HG02943 (cell line): ENCODE data around the gene KRT28.
"Not testable (repeated sequence)": the region's sequence is repeated elsewhere in the genome, so short reads cannot be mapped to it uniquely, and the experiment has no call there.

Source experiments
- ATAC-seq: cut with Tn5 transposase; IDR thresholded peaks from one replicate; pipeline ENCODE4 v1.9.1; 2021; ENCODE audit warnings: mild to moderate bottlenecking, low read depth, moderate library complexity; ENCODE audit not compliant: unreplicated experiment

KRT28 gene

DNA sequence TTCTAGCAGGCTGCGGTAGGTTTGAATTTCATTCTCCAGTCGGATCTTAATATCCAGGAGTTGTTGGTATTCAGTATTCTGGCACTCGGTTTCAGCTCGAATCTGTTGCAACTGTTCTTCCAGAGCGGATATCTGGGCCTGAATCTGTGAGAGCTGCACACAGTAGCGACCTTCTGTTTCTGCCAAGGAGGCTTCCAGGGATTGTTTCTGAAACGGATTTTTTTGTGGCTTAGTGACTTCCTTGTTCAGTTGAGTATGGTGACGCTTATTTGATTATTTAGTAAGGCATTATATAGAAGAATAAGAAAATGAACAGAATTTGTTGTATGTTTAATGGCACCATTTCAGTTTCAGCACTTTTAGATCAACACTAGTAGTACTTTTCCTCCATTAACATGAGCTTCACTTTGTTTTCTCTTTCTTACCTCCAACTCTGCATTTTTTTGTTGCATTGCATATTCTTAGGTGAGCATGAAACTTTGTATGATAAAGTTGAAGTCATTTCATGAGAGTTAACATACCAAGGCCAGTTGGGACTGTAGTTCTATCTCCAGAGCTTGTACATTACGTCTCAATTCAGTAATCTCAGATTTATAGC lies 19.9 kb upstream of the KRT28 start:
- ATAC-seq: no peak

DNA sequence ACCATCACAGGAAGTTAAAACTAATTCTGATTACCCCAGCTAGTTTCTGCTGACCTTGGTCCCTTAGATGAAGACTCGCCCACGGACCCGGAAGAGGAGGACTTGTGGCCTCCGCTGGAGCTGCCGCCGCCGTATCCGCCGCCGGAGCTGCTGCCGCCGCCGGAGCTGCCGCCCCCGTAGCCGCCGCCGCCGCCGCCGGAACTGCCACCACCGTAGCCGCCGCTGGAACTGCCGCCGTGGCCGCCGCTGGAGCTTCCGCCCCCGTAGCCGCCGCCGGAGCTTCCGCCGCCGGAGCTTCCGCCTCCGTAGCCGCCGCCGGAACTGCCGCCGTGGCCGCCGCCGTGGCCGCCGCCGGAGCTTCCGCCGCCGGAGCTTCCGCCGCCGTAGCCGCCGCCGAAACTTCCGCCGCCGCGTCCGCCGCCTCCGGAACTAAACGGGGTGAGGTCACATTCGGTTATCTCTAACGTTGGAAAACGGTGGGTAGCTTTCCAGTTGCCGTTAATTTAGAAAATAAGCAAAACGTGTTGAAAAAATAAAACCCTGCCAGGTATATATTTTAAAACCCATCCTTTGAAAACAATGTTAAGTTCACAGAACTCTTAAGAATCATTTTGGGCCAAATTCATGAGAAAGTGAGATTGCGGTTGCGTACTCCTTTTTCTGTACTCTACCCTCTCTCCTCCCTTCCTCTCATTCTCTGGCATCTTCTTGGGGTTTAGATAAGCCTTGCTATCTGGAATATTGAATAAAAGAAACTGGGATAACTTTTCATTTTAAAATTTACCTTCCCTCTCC lies 19.2 kb upstream of the KRT28 start:
- ATAC-seq: peak; percentile 68

DNA sequence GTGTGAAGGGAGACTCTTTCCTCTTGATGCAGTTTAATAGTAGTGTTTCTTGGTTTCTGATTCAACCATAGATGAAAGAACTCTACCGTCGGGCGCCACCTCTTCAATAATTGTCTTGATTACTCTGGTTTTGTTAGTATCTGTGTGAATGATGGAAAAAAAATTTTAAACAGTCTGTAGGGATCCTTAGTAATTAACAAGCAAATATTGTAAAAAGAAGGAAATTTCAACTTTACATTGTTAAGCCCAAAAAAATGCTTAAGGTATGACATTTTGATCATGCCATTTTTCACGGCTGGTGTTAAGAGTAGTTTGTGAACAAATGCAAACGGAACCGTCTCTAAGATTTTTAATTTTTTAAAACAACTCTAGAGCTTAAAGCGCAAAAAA lies 18.6 kb upstream of the KRT28 start:
- no peak for ATAC-seq

DNA sequence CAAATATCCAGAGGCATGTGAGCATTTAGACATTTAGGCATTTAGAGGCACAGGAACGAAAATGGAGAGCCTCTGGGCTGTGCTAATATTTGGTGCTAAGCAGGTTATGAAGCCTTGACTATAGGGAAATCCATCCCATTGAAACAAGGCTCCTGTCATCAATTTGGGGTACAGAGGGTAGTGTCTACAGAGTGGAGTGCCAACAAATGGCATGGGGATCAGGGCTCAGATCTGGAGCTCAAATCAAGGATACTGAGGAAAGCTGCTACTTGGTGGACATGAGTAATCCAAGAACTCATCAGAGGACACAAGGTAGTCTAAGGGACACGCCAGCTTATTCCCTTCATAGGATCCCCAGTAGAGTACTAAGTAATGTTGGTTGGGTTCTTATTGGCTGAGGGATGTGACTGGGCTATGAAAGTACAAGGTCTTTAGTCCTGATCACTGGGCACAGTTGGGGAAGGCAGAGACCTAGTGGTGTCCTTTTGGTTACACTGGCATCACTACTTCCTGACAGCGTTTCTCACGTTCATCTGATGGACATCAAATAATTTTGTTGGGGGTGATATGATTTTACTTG lies 17.4 kb upstream of the KRT28 start:
- ATAC-seq: no peak

DNA sequence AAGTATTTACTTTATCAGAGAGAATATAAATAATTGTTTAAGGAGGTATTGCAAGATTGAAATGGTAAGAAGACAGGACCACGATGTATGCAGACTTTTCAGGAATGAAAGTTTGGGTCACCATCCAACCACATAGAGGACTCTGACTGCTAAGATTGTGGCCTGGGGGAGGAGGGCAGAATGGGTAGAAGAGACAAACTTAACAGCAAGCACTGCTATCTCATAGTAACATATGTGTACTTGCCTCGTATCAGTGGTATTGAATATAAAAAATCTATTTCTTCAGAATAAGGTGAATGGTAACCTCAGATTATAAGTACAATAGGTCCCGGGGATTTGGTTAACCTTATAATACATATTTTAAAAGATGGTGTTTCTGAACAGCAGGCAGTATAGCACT lies 16.8 kb upstream of the KRT28 start:
- ATAC-seq: no peak

DNA sequence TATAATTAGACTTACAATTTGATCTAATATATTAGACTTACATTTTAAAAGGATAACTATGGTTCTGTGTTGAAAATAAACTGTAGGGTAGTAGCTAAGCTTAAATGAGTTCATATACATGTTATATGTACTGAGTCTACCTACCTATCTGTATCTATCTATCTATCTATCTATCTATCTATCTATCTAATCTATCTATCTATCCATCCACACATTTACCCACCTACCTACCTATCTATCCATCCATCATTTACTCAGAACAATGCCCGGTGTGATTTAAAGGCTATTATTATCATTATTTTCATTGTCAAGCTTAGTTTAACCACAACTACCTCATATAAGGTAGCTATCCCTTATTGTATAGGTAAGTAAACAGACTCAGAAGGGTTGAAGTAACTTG lies 15.6 kb upstream of the KRT28 start:
- ATAC-seq: no peak

DNA sequence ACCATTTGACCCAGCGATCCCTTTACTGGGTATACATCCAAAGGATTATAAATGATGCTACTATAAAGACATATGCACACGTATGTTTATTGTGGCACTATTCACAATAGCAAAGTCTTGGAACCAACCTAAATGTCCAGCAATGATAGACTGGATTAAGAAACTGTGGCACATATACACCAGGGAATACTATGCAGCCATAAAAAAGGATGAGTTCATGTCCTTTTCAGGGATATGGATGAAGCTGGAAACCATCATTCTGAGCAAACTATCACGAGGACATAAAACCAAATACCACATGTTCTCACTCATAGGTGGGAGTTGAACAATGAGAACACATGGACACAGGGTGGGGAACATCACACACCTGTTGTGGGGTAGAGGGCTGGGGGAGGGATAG lies 14.9 kb upstream of the KRT28 start:
- not testable (repeated sequence) for ATAC-seq

DNA sequence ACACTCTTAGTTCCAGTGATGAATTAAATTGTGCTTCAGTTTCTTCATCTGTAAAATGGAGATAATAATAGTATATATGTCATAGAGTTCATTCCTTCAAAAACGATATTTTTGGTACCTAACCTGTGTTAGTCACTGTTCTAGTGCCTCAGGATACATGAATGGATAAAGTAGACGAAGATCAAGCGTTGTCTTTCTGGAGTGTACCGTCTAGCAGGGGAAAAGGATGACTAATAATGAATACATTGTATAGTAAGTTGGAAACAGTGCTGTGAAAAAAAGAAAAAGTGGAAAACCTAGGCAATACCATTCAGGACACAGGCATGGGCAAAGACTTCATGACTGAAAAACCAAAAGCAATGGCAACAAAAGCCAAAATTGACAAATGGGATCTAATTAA lies 14.0 kb upstream of the KRT28 start:
- ATAC-seq: no peak

DNA sequence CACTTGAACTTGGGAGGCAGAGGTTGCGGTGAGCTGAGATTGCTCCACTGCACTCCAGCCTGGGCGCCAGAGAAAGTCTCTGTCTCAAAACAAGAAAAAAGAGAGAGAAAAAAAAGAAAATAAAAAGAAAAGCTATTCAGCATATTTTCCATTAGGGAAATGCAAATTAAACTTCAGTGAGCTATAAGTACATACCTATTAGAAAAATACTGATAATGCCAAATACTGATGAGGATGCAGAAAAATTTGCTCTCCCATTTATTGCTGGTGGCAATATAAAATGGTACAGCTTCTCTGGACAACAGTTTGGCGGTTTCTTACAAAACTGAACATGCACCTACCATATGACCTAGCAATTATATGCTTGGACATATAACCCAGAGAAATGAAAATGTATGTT lies 12.9 kb upstream of the KRT28 start:
- no peak for ATAC-seq

DNA sequence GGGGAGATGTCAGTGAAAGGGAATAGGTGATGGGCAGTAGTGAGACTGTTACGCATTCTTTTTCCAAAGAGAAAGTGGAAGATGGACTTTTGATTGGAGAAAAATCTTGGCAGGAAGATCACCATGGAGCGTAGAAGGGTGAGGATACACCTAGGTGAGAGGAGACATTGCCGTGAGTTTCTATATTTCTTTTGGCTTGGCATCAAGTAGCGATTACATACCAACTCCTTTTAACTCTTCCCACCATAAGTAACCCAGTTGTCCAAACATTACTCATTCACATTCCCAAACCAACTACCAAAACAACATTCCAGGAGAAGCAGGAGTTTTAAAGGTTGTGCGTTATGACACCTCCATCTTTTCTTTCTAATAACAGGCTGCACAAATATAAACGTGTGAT lies 10.7 kb upstream of the KRT28 start:
- no peak for ATAC-seq

DNA sequence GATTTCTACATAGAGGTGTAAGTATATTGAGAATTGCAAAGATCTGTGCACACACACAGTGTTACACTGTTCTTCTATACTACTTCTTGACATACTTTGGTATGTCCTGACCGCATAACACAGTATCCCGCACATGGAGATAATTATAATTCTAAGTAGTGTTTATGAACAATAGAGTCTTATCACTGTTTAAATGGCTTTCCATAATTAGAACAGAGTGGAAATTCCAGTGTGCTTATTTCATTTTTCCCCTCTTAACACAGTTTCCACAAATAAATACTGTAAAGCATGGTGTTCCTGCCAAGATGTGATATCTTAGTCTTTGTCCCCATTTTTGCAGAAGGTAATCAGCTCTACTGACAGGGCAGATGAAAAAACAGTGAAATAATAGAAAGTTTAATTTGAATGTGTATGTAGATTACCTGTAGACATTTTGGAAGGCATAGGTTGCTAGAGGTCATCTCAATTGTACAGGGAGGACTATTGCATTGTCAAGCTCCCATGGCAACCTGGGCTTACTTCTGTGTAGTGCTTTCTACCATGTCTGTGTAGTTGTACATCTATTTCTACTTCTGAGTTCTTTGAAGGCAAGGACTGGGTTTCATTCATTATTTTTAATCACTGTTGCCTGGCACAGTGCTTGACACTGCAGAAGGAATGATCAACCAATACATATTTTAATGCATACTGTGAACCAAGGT lies 10.1 kb upstream of the KRT28 start:
- no peak for ATAC-seq

DNA sequence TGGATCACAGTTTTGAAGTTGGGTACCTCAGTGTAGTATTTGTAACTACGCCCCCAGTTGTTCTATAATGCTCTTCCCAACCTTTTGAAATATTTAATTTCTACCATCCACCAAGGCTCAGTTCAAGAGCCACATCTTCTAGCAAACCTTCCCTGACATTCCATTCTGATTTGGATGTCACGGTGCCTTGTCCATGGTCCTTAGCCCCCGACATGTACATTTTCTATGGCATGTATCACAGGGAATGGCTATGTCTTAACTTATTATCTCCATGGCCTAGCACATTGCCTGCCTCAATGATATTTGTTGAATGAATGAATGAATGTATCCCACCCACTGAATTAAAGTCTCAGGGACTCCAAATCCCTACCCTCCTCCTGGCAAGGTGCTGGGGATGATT lies 6.4 kb upstream of the KRT28 start:
- ATAC-seq: no peak

DNA sequence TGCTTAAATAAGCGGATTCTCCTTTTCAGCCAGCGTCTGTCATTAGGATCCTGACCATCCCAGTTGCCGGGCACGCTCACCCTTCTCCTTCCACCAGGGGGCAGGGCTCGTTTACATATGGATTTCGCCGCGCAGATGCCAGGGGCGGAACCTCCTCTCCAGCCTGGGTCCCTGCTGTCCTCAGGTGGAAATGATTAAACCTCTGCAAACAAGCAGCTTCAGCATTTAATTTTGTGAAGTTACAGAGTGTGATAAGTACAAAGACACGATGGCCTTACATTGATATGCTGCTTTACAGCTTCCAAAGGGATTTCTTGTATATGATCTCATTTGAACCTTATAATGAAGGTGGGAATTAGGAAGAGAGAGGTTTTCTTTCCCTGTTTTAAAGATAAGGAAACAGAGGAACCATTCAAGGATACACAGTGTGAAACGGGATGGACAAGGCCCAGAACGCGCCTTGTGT lies 3.9 kb upstream of the KRT28 start:
- ATAC-seq: no peak

DNA sequence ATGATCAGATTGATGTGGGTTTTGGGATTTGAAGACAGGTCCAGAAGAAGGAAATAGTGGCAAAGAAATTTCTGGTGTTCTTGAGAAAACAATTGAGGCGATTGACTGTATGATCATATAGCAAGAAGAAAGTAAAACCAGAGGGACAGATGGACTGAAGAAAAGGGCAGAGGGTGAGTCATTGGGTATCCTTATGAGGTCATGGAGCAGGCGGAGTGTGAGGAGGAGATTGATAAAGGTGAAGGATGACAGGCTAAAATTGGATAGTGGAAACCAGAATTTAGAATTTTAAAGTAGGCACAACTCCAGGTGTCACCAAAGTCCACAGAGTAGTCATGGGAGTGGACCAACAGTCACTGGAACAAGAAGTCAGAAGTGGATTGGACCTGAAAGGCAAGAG lies 1.4 kb upstream of the KRT28 start:
- ATAC-seq: no peak

DNA sequence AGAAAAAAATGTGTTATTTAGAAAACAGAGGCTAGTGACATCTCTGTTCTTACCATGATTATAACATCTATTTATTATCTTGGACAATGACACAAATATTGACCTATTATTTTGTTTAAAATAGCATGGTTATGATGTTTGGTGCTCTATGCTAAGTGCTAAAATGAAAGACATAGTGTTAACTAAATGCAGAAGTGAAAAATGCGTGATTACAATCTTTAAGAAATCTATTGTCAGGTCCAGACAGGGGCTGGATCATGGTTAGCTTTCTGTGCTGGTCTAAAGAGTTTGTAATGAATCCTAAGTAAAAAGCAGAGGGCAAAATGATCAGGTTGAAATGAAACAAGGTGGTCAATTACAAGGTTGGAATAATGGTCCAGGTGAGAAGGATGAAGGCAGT lies 622 bp upstream of the KRT28 start:
- ATAC-seq: no peak

DNA sequence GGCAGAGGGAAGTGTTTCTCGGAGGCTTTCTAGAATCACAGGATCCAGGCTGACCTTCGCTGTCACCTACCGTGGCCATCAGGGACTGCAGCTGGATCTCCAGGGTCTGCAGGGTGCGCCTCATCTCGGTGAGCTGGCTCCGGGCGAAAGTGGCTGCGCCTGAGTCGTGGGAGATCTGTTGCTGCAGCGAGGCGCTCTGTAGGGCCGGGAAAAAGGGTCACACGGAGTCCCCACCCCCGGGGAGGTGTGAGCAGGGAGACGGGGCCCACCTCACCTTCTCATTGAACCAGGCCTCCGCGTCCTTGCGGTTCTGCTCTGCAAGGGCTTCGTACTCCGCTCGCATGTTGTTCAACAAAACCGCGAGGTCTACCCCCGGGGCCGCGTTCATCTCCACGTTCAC lies 2.9 kb downstream of the KRT28 start:
- no peak for ATAC-seq

DNA sequence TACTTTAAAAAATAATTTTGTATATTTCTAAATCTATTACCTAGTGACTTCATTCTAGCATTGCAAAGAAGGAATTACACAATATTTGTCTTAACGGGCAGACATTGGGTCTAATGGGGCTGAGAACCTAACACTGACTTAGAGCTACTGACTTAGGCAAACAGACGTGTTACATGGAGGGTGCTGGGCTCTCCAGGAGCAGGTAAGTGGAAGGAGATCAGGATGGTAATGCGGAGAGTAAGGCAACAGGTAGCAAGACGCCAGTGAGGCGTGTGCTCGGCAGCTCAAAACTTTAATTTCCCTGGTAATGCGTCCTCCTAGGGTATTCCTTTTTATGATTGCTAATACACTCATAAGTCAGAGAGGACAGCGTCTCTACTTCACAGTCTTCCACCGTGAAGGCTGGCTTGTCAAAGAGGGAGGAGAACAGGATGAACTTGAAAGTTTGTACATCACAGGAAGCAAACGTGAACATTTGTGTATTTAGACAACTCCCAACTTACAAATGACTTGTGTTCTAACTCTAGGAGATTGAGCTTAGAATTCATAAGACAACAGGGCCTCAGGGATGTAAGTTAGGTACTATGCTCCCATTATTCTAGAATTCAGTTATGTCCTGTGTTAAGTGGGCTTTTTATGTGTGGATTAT lies 4.6 kb downstream of the KRT28 start:
- no peak for ATAC-seq

DNA sequence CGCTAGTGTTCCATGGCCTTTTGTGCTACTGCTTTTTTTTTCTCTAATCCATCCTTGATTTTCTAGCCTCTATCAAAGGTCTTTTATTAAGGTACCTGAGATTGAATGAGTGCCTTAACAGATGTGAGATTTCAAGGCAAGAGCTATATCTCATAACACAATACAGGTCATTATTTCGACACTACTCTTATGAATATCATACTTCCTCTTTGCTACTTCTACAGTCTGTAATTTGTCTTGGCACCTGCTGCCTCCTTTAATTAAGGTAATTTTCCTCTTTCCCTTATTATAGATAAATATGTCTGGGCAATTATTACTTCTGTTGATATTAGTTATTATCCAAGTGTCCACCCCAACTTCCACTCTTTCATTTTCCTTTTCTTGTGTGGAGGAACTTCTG lies 5.3 kb downstream of the KRT28 start:
- ATAC-seq: no peak

DNA sequence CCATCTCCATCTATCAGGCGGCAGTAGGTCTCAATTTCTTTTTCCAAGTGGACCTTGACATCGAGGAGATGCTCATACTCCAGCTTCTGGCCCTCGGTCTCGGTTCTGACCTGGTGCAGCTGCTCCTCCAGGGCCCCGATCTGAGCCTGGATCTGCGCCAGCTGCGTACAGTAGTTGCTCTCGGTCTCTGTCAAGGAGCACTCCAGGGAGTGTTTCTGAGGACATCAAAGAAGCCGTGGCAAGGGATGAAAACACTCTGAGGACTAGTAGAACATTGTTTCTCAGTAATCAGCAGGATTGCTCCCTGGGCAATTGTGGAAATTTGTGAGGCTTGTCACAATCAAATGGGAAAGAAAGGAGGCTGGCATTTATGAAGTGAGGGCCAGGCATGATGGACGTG lies 5.9 kb downstream of the KRT28 start:
- no peak for ATAC-seq

DNA sequence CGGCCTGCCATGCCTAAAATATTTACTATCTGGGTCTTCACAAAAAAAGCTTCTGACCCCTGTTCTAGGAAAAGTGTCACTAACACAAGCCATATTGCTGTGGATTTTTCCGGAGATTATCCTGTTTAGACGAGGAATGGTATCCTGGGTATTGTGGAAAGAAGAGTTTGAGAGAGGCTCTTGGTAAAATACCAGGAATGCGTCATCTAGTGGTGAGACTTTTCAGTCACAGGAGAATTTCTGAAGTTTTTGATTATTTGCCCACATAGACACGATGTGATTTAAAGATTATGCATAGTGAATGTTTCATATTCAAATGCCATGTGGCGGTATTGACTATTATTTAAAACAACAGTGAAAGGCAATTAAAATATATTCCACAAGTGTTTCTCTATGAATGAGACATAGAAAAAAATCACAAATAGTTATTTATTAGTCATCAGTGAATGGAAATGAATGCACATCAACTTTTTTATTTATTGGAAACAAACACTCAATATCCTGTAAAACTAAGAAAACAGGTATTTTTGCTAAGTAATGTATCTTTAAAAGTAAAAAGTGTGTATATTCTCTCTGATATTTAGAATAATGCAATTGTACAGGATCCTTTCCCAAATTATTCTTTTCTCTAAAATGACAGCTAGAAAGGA lies 7.8 kb downstream of the KRT28 start:
- ATAC-seq: no peak
